PC-9 (cell line): ENCODE data around the gene SHANK3. TPM values are rescaled to one million over a fixed set of nuclear protein-coding genes. Genes with fewer than 3 reads are reported as not detected.
"Not testable (repeated sequence)": the region's sequence is repeated elsewhere in the genome, so short reads cannot be mapped to it uniquely, and the experiment has no call there.

ENCODE experiments used
- BruUV-seq: library from RNA; stranded (reverse); fragments of 400-500 nt; replicated peaks from 2 replicates; lab custom pipeline; 2021; lab: Mats Ljungman, UMichigan
- CTCF ChIA-PET: fragments of 300-600 bp; sonication (Branson Sonifier 250); formaldehyde crosslinking; loops from one replicate; lab custom pipeline; 2022; ENCODE audit warnings: antibody characterized with exemption; lab: Charles Lee
- POLR2A ChIA-PET: fragments of 300-600 bp; sonication (Branson Sonifier 250); formaldehyde crosslinking; loops from one replicate; lab custom pipeline; 2022; ENCODE audit warnings: antibody characterized with exemption; ENCODE audit not compliant: unreplicated experiment; lab: Charles Lee
- DNase-seq, 2 experiments: peaks; one replicate each; pipeline versions ENCODE4 v3.0.0 to v3.0.0-alpha.2; 2015 to 2022; ENCODE audit warnings: mixed read lengths in 1 of 2
- H2AFZ ChIP-seq: fragments of 200-600 bp; sonication (generic); 2 replicates; pipeline ENCODE4 v1.8.1; 2017; ENCODE audit warnings: antibody characterized with exemption
- H3F3A ChIP-seq: fragments of 200-600 bp; sonication (generic); 2 replicates; pipeline ENCODE4 v1.8.1; 2017; ENCODE audit warnings: antibody characterized with exemption, mild to moderate bottlenecking, low read depth; ENCODE audit not compliant: insufficient read depth
- H3K27ac ChIP-seq: fragments of 200-600 bp; sonication (generic); 2 replicates; pipeline ENCODE4 v1.6.1; 2016; ENCODE audit warnings: mixed run types
- H3K27me3 ChIP-seq: fragments of 200-600 bp; sonication (generic); 2 replicates; pipeline ENCODE4 v1.6.1; 2016; ENCODE audit warnings: low read depth, mixed run types; ENCODE audit not compliant: insufficient read depth
- H3K36me3 ChIP-seq: fragments of 200-600 bp; sonication (generic); 2 replicates; pipeline ENCODE4 v1.6.1; 2016; ENCODE audit warnings: low read depth, mixed run types
- H3K4me1 ChIP-seq: fragments of 200-600 bp; sonication (generic); replicated peaks from 2 replicates; pipeline ENCODE4 v1.6.1; 2016; ENCODE audit warnings: mixed run types; ENCODE audit not compliant: insufficient read depth
- H3K4me2 ChIP-seq: fragments of 200-600 bp; sonication (generic); 2 replicates; pipeline ENCODE4 v1.6.1; 2017; ENCODE audit warnings: mixed run types
- H3K4me3 ChIP-seq: fragments of 200-600 bp; sonication (generic); 2 replicates; pipeline ENCODE4 v1.6.1; 2016; ENCODE audit warnings: mixed run types
- H3K79me2 ChIP-seq: fragments of 200-600 bp; sonication (generic); 2 replicates; pipeline ENCODE4 v1.6.1; 2017; ENCODE audit warnings: low read depth, mixed run types
- H3K9me2 ChIP-seq: fragments of 200-600 bp; sonication (generic); 2 replicates; pipeline ENCODE4 v1.8.1; 2017; ENCODE audit warnings: mild to moderate bottlenecking; ENCODE audit not compliant: insufficient read depth
- H3K9me3 ChIP-seq: fragments of 200-600 bp; sonication (generic); 2 replicates; pipeline ENCODE4 v1.8.1; 2016; ENCODE audit warnings: low read depth; ENCODE audit not compliant: insufficient read depth
- H4K20me1 ChIP-seq: fragments of 200-600 bp; sonication (generic); 2 replicates; pipeline ENCODE4 v1.8.1; 2017; ENCODE audit not compliant: insufficient read depth
- EZH2 ChIP-seq: fragments of 200-600 bp; sonication (generic); IDR thresholded peaks from 2 replicates; pipeline ENCODE4 v1.8.0; 2017; ENCODE audit warnings: antibody characterized with exemption, low read depth
- intact Hi-C: fragments of 100-400 bp; cut with micrococcal nuclease; formaldehyde crosslinking; loops from one replicate; pipeline ENCODE4 v1.10.0; 2022; ENCODE audit not compliant: unreplicated experiment
- total RNA-seq: library from RNA; stranded (reverse); gene quantifications from 2 replicates; pipeline ENCODE4 v1.2.3, GENCODE V29; 2021
- TF ChIP-seq, protein P1 (sequence below): fragments of 200-600 bp; sonication (generic); conservative IDR thresholded peaks from 2 replicates; pipeline ENCODE4 v1.6.1; 2017; ENCODE audit warnings: mixed run types, antibody characterized with exemption, mild to moderate bottlenecking, moderate library complexity

Gene SHANK3
- total RNA-seq, 1 experiment from 2014 or later = 5.8 TPM

DNA sequence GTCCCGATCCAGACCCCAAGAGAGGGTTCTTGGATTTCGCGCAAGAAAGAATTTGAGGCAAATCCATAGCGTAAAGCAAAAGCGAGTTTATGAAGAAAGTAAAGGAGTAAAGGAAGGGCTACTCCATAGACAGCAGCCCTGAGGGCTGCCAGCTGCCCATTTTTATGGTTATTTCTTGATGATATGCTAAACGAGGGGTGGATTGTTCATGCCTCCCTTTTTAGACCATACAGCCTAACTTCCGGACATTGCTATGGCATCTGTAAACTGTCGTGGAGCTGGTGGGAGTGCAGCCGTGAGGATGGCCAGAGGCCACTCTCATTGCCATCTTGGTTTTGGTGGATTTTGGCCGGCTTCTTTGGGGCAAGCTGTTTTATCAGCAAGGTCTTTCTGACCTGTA is 19.4 kb upstream of the SHANK3 start:
- ChIA-PET POLR2A (no interaction called here), CTCF (no interaction called here)
- H3K27ac ChIP-seq = no peak overlapping the region
- no peak for DNase-seq
- H3K4me1 ChIP-seq = peaks cover 38% of the 10 kb centered on the region
- H3K9me3 ChIP-seq = peaks cover 21% of the 10 kb centered on the region
- H3K4me3 ChIP-seq = no peak overlapping the region
- no peak overlapping the region for H2AFZ ChIP-seq
- intact Hi-C loops = no loop called here
- H4K20me1 ChIP-seq = no peaks in the 10 kb centered on the region
- no peaks in the 10 kb centered on the region for H3K9me2 ChIP-seq
- H3K27me3 ChIP-seq = no peaks in the 10 kb centered on the region
- H3K4me2 ChIP-seq = no peak overlapping the region
- no peaks in the 10 kb centered on the region for H3K79me2 ChIP-seq
- H3F3A ChIP-seq = peaks cover 25% of the 10 kb centered on the region
- no peaks in the 10 kb centered on the region for H3K36me3 ChIP-seq
- BruUV-seq = no TSS peak
- TF ChIP-seq, protein P1, sequence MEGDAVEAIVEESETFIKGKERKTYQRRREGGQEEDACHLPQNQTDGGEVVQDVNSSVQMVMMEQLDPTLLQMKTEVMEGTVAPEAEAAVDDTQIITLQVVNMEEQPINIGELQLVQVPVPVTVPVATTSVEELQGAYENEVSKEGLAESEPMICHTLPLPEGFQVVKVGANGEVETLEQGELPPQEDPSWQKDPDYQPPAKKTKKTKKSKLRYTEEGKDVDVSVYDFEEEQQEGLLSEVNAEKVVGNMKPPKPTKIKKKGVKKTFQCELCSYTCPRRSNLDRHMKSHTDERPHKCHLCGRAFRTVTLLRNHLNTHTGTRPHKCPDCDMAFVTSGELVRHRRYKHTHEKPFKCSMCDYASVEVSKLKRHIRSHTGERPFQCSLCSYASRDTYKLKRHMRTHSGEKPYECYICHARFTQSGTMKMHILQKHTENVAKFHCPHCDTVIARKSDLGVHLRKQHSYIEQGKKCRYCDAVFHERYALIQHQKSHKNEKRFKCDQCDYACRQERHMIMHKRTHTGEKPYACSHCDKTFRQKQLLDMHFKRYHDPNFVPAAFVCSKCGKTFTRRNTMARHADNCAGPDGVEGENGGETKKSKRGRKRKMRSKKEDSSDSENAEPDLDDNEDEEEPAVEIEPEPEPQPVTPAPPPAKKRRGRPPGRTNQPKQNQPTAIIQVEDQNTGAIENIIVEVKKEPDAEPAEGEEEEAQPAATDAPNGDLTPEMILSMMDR = no peak
- TF ChIP-seq EZH2 = no peak

DNA sequence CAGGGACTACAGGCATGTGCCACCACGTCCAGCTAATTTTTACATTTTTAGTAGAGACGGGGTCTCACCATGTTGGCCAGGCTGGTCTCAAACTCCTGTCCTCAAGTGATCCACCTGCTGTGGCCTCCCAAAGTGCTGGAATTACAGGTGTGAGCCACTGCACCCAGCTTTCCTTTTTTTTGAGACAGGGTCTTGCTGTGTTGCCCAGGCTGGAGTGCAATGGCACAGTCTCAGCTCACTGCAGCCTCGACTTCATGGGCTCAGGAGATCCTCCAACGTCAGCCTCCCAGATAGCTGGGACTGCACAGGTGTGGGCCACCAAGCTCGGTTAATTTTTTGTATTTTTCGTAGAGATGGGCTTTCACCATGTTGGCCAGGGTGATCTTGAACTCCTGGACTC is 18.0 kb upstream of the SHANK3 start:
- H3K4me2 ChIP-seq, BruUV-seq, intact Hi-C loops, H3K79me2 ChIP-seq, H3K4me3 ChIP-seq, DNase-seq, H3K9me3 ChIP-seq, H3K27me3 ChIP-seq, H3K36me3 ChIP-seq, H3K27ac ChIP-seq, H2AFZ ChIP-seq, H3K9me2 ChIP-seq, CTCF ChIA-PET, POLR2A ChIA-PET, H4K20me1 ChIP-seq: not testable (repeated sequence)
- H3F3A ChIP-seq = peaks cover 25% of the 10 kb centered on the region
- H3K4me1 ChIP-seq = peaks cover 39% of the 10 kb centered on the region

DNA sequence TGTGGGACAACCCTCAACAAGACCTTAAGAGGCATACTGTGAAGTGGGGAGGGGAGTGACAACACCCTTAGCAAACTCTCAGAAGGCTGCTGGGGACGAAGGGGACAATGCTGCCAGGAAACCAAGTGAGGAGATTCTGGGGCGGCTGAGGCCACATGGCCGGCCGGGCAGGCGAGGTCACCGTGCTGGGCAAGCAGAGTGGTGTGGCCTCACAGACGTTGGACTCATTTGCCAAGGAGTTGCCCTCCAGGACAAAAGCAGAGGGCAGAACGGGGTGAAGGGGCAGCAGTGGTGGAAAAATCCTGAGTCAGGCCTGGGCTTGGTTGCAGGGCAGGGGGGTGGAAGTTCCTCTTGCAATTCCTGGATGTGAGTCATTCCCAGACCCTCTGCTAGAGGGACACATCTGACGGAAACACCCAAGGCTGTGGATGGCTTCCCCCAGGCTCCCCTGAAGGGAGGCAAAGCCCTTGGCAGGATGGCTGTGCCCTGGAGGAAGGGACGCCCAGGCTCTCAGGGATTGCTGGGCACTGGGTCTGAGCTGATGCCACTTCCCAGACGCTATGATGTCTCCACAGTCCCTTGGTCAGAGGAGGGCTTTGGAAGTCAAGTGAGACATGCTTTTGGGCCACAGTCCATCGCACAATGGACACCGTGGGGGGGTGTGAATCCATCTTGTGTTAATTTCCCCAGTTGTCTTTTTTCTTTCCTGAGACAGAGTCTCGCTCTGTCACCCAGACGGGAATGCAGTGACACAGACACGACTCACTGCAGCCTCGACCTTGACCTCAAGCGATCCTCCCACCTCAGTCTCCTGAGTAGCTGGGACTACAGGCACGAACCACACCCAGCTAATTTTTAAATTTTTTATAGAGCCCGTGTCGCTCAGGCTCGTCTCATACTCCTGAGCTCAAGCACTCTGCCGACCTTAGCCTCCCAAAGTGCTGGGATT is 16.2 kb upstream of the SHANK3 start:
- DNase-seq = peak; percentile 64 to 92
- peaks cover 39% of the 10 kb centered on the region for H3K4me1 ChIP-seq
- no peaks in the 10 kb centered on the region for H3K9me2 ChIP-seq
- H3K4me2 ChIP-seq = peak overlapping the region; percentile 70
- H4K20me1 ChIP-seq = no peaks in the 10 kb centered on the region
- no peaks in the 10 kb centered on the region for H3K9me3 ChIP-seq
- H3K27ac ChIP-seq = peak overlapping the region; percentile 83
- TF ChIP-seq, protein P1 = no peak
- no peak for TF ChIP-seq EZH2
- BruUV-seq = TSS peak; percentile 71
- ChIA-PET POLR2A (interaction anchor here (0.8 kb wide), 1 partner anchor 43 kb away, joined by 3 read pairs; no protein-coding TSS in a partner anchor), CTCF (interaction anchor here (0.7 kb wide), 1 partner anchor 36 kb away, joined by 3 read pairs; no protein-coding TSS in a partner anchor)
- H2AFZ ChIP-seq = peak overlapping the region; percentile 72
- no peaks in the 10 kb centered on the region for H3K27me3 ChIP-seq
- H3K79me2 ChIP-seq = no peaks in the 10 kb centered on the region
- peak overlapping the region; percentile 8; the same call in 1 of the 2 replicates for H3K4me3 ChIP-seq
- peaks cover 30% of the 10 kb centered on the region for H3F3A ChIP-seq
- H3K36me3 ChIP-seq = no peaks in the 10 kb centered on the region
- intact Hi-C loops = no loop called here
